Aorta (tissue), 5 donors: Measurements from ENCODE around the gene PA2G4. TPM values are rescaled to one million over a fixed set of nuclear protein-coding genes. Genes with fewer than 3 reads are reported as not detected.

Experiments used
- ATAC-seq: fragments of 200-7000 bp; cut with Tn5 transposase; one replicate; pipeline ENCODE4 v1.9.1; 2022; ENCODE audit warnings: moderate library complexity; ENCODE audit not compliant: low FRiP score
- DNase-seq, 2 donors: peaks; one replicate each; pipeline ENCODE4 v3.0.0-alpha.2; 2020
- H3K27ac ChIP-seq, 2 donors: one replicate each; pipeline ENCODE4 v1.5.1; 2013; ENCODE audit warnings: low read length in 2 of 2, mild to moderate bottlenecking in 2 of 2, moderate library complexity in 2 of 2, control low read depth in 1 of 2, inconsistent platforms in 1 of 2, low read depth in 1 of 2
- H3K27me3 ChIP-seq, 2 donors: one replicate each; pipeline ENCODE4 v1.6.1; 2013; ENCODE audit warnings: control low read depth in 1 of 2, low read length in 1 of 2, mild to moderate bottlenecking in 1 of 2, moderate library complexity in 1 of 2; ENCODE audit not compliant: insufficient read depth in 2 of 2, control insufficient read depth in 1 of 2
- H3K36me3 ChIP-seq, 2 donors: one replicate each; pipeline ENCODE4 v1.6.1; 2013; ENCODE audit warnings: control low read depth in 1 of 2, low read length in 1 of 2, mild to moderate bottlenecking in 1 of 2; ENCODE audit not compliant: insufficient read depth in 2 of 2, control insufficient read depth in 1 of 2
- H3K4me1 ChIP-seq, 2 donors: one replicate each; pipeline ENCODE4 v1.6.1; 2013; ENCODE audit warnings: low read length in 2 of 2, control low read depth in 1 of 2, mild to moderate bottlenecking in 1 of 2, moderate library complexity in 1 of 2; ENCODE audit not compliant: insufficient read depth in 2 of 2, control insufficient read depth in 1 of 2
- H3K4me3 ChIP-seq, 2 donors: one replicate each; pipeline ENCODE4 v1.5.1; 2013; ENCODE audit warnings: low read length in 2 of 2, control low read depth in 1 of 2, mild to moderate bottlenecking in 1 of 2
- H3K9me3 ChIP-seq: one replicate; pipeline ENCODE4 v1.6.1; 2013; ENCODE audit warnings: mild to moderate bottlenecking, low read length; ENCODE audit not compliant: control insufficient read depth
- WGBS, 2 donors: extraction: QIAGEN DNeasy Blood & Tissue Kit; methylation state at CpG; one replicate each; pipeline ENCODE4 v1.1.7; 2013; 5-methylcytosine and 5-hydroxymethylcytosine counted together
- intact Hi-C, 2 donors: fragments of 100-400 bp; cut with DNase I; formaldehyde crosslinking; loops; one replicate each; pipeline versions ENCODE4 v1.14.2 to v1.15.0; 2022
- polyA plus RNA-seq, 2 donors: library from polyadenylated mRNA; stranded (reverse); fragments of 200-250 nt; gene quantifications; one replicate each; pipeline ENCODE4 v1.2.3, GENCODE V29; 2013
- total RNA-seq, 2 donors: library from RNA; stranded (reverse); fragmentation: NEBNext Ultra II Directional; extraction: Animal tissue kit (Norgen Biotek cat#: 25700); gene quantifications; one replicate each; pipeline ENCODE4 v1.2.1, GENCODE V29; 2021
- donor health status: healthy with polysubstance abuse.
- donor health status: Bipolar disorder and iron deficiency.
- donor health status: DM: no; HTN: no; CAD: no.
- donor health status: DM: no; HTN: no; CAD: no.
- donor health status: DM: yes; HTN: yes; CAD: no.

The PA2G4 gene
- total and polyA plus RNA-seq, 4 donors, result 59.9 to 80.8 (median 71.5) TPM

GRCh38 chr12:56134897-56135296 lies 30.5 kb downstream of the PA2G4 start:
- Histone ChIP-seq H3K27ac (no peak overlapping the region), H3K36me3 (peaks cover 9 to 18% of the 10 kb centered on the region in 2 donors), H3K9me3 (no peaks in the 10 kb centered on the region), H3K27me3 (no peaks in the 10 kb centered on the region), H3K4me3 (no peak overlapping the region), H3K4me1 (no peaks in the 10 kb centered on the region)
- intact Hi-C loops, result no loop called here
- DNase-seq (no peak), ATAC-seq (no peak)
- 96 to 100% methylated on average over 6 of the region's 6 CpGs for WGBS, 2 donors

GRCh38 chr12:56137853-56138571 lies 33.7 kb downstream of the PA2G4 start:
- intact Hi-C loops, result no loop called here
- Histone ChIP-seq H3K9me3 (no peaks in the 10 kb centered on the region), H3K27me3 (no peaks in the 10 kb centered on the region), H3K4me1 (no peaks in the 10 kb centered on the region), H3K27ac (no peak overlapping the region), H3K4me3 (no peak overlapping the region), H3K36me3 (peaks cover 6 to 17% of the 10 kb centered on the region in 2 donors)
- no peak for ATAC-seq
- DNase-seq, result peak; percentile 27 to 55
- WGBS, 2 donors, result 95 to 96% methylated on average over 14 of the region's 14 CpGs

- Histone ChIP-seq H3K27me3 (no peaks in the 10 kb centered on the region), H3K36me3 (peaks cover 6 to 17% of the 10 kb centered on the region in 2 donors), H3K27ac (no peak overlapping the region), H3K4me1 (no peaks in the 10 kb centered on the region), H3K9me3 (no peaks in the 10 kb centered on the region), H3K4me3 (no peak overlapping the region)
- no peak for ATAC-seq
- WGBS, 2 donors, result 88 to 93% methylated on average over 19 of the region's 19 CpGs
- DNase-seq, result no peak
- intact Hi-C loops, result no loop called here
Observed at GRCh38 chr12:56141946-56142784, 37.8 kb downstream of the PA2G4 start.

GRCh38 chr12:56143217-56143616 lies 38.9 kb downstream of the PA2G4 start:
- intact Hi-C loops, result no loop called here
- no peak overlapping the region for H3K4me3 ChIP-seq
- ATAC-seq (no peak), DNase-seq (no peak)
- H3K4me1 ChIP-seq, result no peaks in the 10 kb centered on the region
- H3K9me3 ChIP-seq, result no peaks in the 10 kb centered on the region
- no peak overlapping the region for H3K27ac ChIP-seq
- H3K36me3 ChIP-seq, result peaks cover 2 to 14% of the 10 kb centered on the region in 2 donors
- 78 to 79% methylated on average over 4 of the region's 4 CpGs for WGBS, 2 donors
- no peaks in the 10 kb centered on the region for H3K27me3 ChIP-seq

- Histone ChIP-seq H3K27me3 (no peaks in the 10 kb centered on the region), H3K4me1 (no peaks in the 10 kb centered on the region), H3K9me3 (no peaks in the 10 kb centered on the region), H3K27ac (no peak overlapping the region), H3K36me3 (peaks cover 0 to 14% of the 10 kb centered on the region in 2 donors), H3K4me3 (no peak overlapping the region)
- ATAC-seq (peak; percentile 6), DNase-seq (no peak)
- intact Hi-C loops, result no loop called here
- 86% methylated on average over 8 of the region's 8 CpGs for WGBS, 2 donors
Observed at GRCh38 chr12:56143870-56144269, 39.5 kb downstream of the PA2G4 start.

GRCh38 chr12:56145217-56145616 lies 40.9 kb downstream of the PA2G4 start:
- DNase-seq (no peak), ATAC-seq (no peak)
- no peaks in the 10 kb centered on the region for H3K4me1 ChIP-seq
- H3K9me3 ChIP-seq, result no peaks in the 10 kb centered on the region
- 77 to 89% methylated on average over 3 of the region's 3 CpGs for WGBS, 2 donors
- peaks cover 0 to 14% of the 10 kb centered on the region in 2 donors for H3K36me3 ChIP-seq
- H3K27me3 ChIP-seq, result no peaks in the 10 kb centered on the region
- no peak overlapping the region for H3K4me3 ChIP-seq
- no peak overlapping the region for H3K27ac ChIP-seq
- intact Hi-C loops, result no loop called here

GRCh38 chr12:56146492-56147460 lies 42.4 kb downstream of the PA2G4 start:
- Histone ChIP-seq H3K36me3 (peaks cover 0 to 9% of the 10 kb centered on the region in 2 donors), H3K9me3 (no peaks in the 10 kb centered on the region), H3K4me1 (no peaks in the 10 kb centered on the region), H3K4me3 (no peak overlapping the region), H3K27ac (no peak overlapping the region), H3K27me3 (no peaks in the 10 kb centered on the region)
- intact Hi-C loops, result no loop called here
- no peak for ATAC-seq
- no peak for DNase-seq
- 43 to 44% methylated on average over 13 of the region's 13 CpGs for WGBS, 2 donors

GRCh38 chr12:56150563-56150962 lies 46.2 kb downstream of the PA2G4 start:
- ATAC-seq (no peak), DNase-seq (no peak)
- WGBS, 2 donors, result 62 to 65% methylated on average over 3 of the region's 3 CpGs
- intact Hi-C loops, result loop anchor here in 1 of 2 donors (2.0 kb wide), 1 partner anchor 22 kb away; the partner anchor contains the start of gene ESYT1
- no peaks in the 10 kb centered on the region for H3K36me3 ChIP-seq
- H3K9me3 ChIP-seq, result no peaks in the 10 kb centered on the region
- H3K4me1 ChIP-seq, result no peaks in the 10 kb centered on the region
- H3K27me3 ChIP-seq, result no peaks in the 10 kb centered on the region
- H3K27ac ChIP-seq, result no peak overlapping the region
- no peak overlapping the region for H3K4me3 ChIP-seq
